ENCODE measurements around the gene L3MBTL2. TPM values are rescaled to one million over a fixed set of nuclear protein-coding genes. Genes with fewer than 3 reads are reported as not detected.
A peak's percentile ranks its signal among the peaks of the same experiment; 100 is the strongest.

The L3MBTL2 gene
- total RNA-seq, 1 experiment from 2014 or later = 33.6 TPM

DNA sequence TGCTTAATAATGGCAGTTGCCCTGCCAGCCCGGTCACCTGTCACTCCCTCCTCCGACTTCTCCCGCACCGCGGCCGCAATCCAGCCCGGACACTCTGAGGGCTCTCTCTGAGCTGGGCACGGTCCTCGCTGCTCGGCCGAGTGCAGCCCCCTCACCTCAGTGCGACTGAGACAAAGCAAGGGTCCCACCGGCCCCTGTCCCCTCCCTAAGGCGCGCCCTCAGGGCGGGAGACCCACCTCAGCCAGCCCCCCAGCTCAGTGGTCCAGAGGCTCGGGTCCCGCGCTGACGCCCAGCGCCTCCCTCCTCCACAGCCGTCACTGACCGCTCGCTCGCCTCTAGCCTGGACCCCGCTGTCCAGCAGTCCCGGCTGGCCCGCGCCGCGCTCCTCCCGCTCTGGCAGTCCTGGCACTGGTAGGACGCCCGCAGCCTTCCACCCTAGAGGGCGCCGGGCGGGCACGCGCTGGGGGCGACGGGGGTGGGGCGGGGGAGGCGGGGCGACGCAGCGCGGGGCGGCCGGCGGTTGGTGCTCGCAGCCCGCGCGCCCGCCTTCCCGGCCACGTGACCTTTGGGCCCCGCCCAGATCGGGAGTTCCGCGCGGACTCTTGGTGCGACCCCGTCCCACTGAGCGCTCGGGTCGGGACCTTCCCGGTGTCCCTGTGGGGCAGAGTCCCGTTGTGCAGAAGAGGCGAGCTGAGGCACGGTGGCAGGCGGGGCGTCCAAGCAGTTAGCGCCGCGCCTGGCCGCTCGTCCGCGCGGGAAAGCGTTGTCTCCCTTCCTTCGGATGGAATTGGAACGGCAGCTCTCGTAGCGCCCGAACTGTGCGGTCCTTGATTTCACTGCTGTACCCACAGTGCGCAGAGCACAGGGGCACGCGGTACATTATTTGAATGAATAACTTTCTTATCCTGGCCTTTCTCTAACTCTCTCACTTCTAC is 7.8 kb upstream of the L3MBTL2 start:
- Mint-ChIP-seq H3K4me3 (peak overlapping the region; percentile 73 to 89), H3K27ac (no peak overlapping the region), H3K36me3 (ENCODE audit: insufficient read depth in 1 of 3, low read depth in 3 of 3) (no peaks in the 10 kb centered on the region), H3K27me3 (ENCODE audit: low read depth) (peaks cover 52% of the 10 kb centered on the region), H3K4me1 (peaks cover 10 to 13% of the 10 kb centered on the region in 2 experiments), H3K9me3 (no peaks in the 10 kb centered on the region; a peak in 1 of 5 replicates)
- no peak overlapping the region for H2BK12ac ChIP-seq (ENCODE audit: insufficient read length, low read depth, low read length)
- no peak overlapping the region for H3K27ac ChIP-seq (ENCODE audit: insufficient read length, low read depth, low read length)
- no peak overlapping the region for H4K5ac ChIP-seq (ENCODE audit: insufficient read length, low read depth, low read length)
- H3K27me3 ChIP-seq (ENCODE audit: insufficient read depth, low read length) = peaks cover 3% of the 10 kb centered on the region; the same call in 1 of the 2 replicates
- H3K9ac ChIP-seq (ENCODE audit: extremely low read depth, insufficient read length, low read length) = peak overlapping the region; percentile 28
- WGBS (ENCODE audit: extremely low coverage, insufficient read length, low lambda C conversion rate) = no CpG with 5 or more reads among the region's 91 CpGs
- H3K79me2 ChIP-seq (ENCODE audit: insufficient read depth, low read length) = no peaks in the 10 kb centered on the region
- no peaks in the 10 kb centered on the region for H4K20me1 ChIP-seq (ENCODE audit: control insufficient read depth, insufficient read depth, insufficient read length)
- peaks cover 12% of the 10 kb centered on the region for H3K23me2 ChIP-seq (ENCODE audit: insufficient read length, low read depth, low read length, poor library complexity, severe bottlenecking)
- DNase-seq = peak; percentile 89
- H2AK5ac ChIP-seq (ENCODE audit: insufficient read length, low read length) = no peak overlapping the region
- H3K4me1 ChIP-seq (ENCODE audit: insufficient read depth, low read length) = no peaks in the 10 kb centered on the region
- H2AFZ ChIP-seq (ENCODE audit: low read length) = no peak overlapping the region
- H3K23ac ChIP-seq (ENCODE audit: insufficient read length, low read depth, low read length) = no peak overlapping the region
- no peak overlapping the region for H2BK15ac ChIP-seq (ENCODE audit: low read depth, low read length)
- no peak overlapping the region for H3K14ac ChIP-seq (ENCODE audit: insufficient read depth, low read length)
- H2BK120ac ChIP-seq (ENCODE audit: low read depth, low read length, poor library complexity, severe bottlenecking) = no peak overlapping the region
- H3T11ph ChIP-seq (ENCODE audit: low read length) = no peak overlapping the region
- no peak overlapping the region for H4K91ac ChIP-seq (ENCODE audit: insufficient read length, low read depth, low read length)
- no peak for TF ChIP-seq CTCF (conservative IDR thresholded peaks at IDR 0.05)
- no peaks in the 10 kb centered on the region for H3K79me1 ChIP-seq (ENCODE audit: insufficient read depth, low read depth, low read length, poor library complexity, severe bottlenecking)
- peak overlapping the region; percentile 86 for H3K4me2 ChIP-seq (ENCODE audit: insufficient read depth, insufficient read length, low read length)
- H2BK5ac ChIP-seq (ENCODE audit: insufficient read length, low read length) = no peak overlapping the region
- peak overlapping the region; percentile 67 for H3K18ac ChIP-seq (ENCODE audit: insufficient read length, low read depth, low read length)
- no peak overlapping the region for H3K56ac ChIP-seq (ENCODE audit: insufficient read length, low read depth, low read length)
- H3K4ac ChIP-seq (ENCODE audit: low read depth, low read length) = no peak overlapping the region
- no peak overlapping the region for H2BK20ac ChIP-seq (ENCODE audit: low read depth, low read length, poor library complexity, severe bottlenecking)
- H3K9me3 ChIP-seq (ENCODE audit: control insufficient read depth, low read depth, low read length) = no peaks in the 10 kb centered on the region
- no peak overlapping the region for H4K8ac ChIP-seq (replicated peaks; ENCODE audit: insufficient read length, low read depth, low read length)
